Skeletal muscle tissue (tissue), 4 donors: ENCODE measurements around the gene LTA4H. TPM values are rescaled to one million over a fixed set of nuclear protein-coding genes. Genes with fewer than 3 reads are reported as not detected.

Experiments
- H3K27ac ChIP-seq: one replicate; pipeline ENCODE4 v1.7.0; 2013; ENCODE audit warnings: mild to moderate bottlenecking, low read depth, low read length, inconsistent platforms
- H3K27me3 ChIP-seq, 3 donors: one replicate each; pipeline ENCODE4 v1.7.0; 2013; ENCODE audit warnings: low read length in 3 of 3; ENCODE audit not compliant: control insufficient read depth in 3 of 3, insufficient read depth in 3 of 3
- H3K36me3 ChIP-seq, 3 donors: one replicate each; pipeline ENCODE4 v1.7.0; 2013; ENCODE audit warnings: low read length in 3 of 3; ENCODE audit not compliant: control insufficient read depth in 3 of 3, insufficient read depth in 3 of 3
- H3K4me1 ChIP-seq, 3 donors: one replicate each; pipeline ENCODE4 v1.7.0; 2013; ENCODE audit warnings: low read length in 3 of 3, mild to moderate bottlenecking in 3 of 3; ENCODE audit not compliant: control insufficient read depth in 3 of 3, insufficient read depth in 3 of 3
- H3K4me3 ChIP-seq, 3 donors: one replicate each; pipeline ENCODE4 v1.7.0; 2013; ENCODE audit warnings: low read length in 3 of 3
- H3K9ac ChIP-seq, 3 donors: one replicate each; pipeline ENCODE4 v1.7.0; 2013; ENCODE audit warnings: low read length in 3 of 3, mild to moderate bottlenecking in 3 of 3, moderate library complexity in 2 of 3, low read depth in 1 of 3
- H3K9me3 ChIP-seq, 3 donors: one replicate each; pipeline ENCODE4 v1.7.0; 2013; ENCODE audit warnings: low read length in 3 of 3; ENCODE audit not compliant: control insufficient read depth in 3 of 3
- total RNA-seq: library from RNA; depleted of rRNA; stranded (reverse); fragments of >200 nt; gene quantifications from one replicate; pipeline ENCODE4 v1.2.3, GENCODE V29; 2014
- donor health status: Osteomylitis.

The LTA4H gene
- total RNA-seq, 1 donor from 2014 or later = 55.8 TPM

DNA sequence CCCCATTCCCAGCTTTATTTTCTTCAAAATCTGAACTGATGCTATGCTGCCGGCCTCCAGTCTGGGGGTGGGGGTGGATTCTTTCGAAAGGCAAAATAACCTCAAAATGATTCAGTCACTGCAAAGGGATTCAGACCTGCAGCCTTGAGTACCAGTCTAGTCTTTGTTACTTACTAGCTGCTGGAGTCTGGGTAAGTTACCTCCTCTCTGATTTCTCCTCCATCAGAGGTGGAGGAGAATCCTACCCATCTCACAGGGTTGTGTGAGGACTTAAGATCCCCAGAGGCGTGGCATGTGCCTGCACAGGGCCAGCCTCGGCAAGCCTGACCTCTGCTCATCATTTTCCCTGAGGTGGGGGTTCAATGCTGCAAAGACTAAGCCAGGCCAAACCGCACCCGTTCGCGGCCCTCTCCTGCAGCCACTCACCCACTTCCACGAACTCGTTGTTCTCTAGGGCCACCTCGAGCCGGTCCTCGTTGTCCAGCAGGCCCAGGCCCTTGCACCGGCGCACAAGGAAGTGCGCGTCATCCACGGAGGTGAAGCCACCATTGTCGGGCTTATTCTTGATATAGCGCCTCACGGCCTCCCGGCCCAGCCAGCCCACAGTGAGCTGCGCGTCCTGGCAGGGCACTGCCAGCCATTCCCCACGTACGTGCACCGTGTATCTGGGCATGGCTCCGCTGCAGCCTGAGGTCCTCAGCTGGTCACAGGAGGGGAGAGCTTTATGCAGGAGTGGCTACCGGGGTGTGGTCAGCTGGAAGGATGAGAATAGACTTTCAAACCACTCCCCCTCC is 40.0 kb downstream of the LTA4H start:
- Histone ChIP-seq H3K36me3 (peaks cover 0 to 4% (median 0%) of the 10 kb centered on the region in 3 donors), H3K27me3 (no peaks in the 10 kb centered on the region), H3K9ac (no peak overlapping the region), H3K4me1 (no peaks in the 10 kb centered on the region), H3K27ac (no peak overlapping the region), H3K9me3 (no peaks in the 10 kb centered on the region), H3K4me3 (no peak overlapping the region)

DNA sequence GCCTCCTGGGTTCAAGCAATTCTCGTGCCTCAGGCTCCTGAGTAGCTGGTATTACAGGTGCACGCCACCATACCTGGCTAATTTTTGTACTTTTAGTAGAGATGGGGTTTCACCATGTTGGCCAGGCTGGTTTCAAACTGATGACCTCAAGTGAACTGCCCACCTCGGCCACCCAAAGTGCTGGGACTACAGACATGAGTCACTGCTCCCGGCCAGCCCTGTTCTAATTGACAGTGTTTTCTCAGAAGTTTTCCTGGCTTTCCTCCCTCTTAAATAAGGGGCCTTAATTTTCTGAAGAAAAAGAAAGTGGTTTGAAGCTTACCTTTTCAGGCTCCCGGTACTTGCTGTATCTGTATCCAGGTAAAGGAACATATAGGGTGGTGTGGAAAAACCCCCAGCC is 40.9 kb downstream of the LTA4H start:
- no peak overlapping the region for H3K4me3 ChIP-seq
- no peaks in the 10 kb centered on the region for H3K27me3 ChIP-seq
- H3K36me3 ChIP-seq = peaks cover 0 to 1% (median 0%) of the 10 kb centered on the region in 3 donors
- no peak overlapping the region for H3K9ac ChIP-seq
- H3K9me3 ChIP-seq = no peaks in the 10 kb centered on the region
- no peaks in the 10 kb centered on the region for H3K4me1 ChIP-seq
- no peak overlapping the region for H3K27ac ChIP-seq

DNA sequence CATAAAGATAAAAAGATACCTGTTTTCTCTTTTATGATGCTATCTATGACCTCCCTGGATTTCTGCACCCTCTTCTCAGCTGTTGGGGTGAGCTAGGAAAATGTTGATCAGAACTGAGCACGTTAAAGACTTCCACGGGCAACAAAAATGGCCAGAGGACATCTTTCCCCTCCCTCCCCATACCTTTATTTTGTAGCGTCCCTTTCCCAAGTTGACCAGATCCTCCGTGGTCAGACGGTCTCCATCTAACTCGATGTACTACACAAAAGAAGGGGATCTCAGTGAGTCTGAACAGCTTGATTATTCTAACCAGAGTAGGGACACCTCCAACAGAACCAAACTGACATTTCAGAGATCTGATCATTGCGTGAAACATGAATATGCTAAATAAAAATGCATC is 41.5 kb downstream of the LTA4H start:
- Histone ChIP-seq H3K4me3 (no peak overlapping the region), H3K9ac (no peak overlapping the region), H3K9me3 (no peaks in the 10 kb centered on the region), H3K27ac (no peak overlapping the region), H3K4me1 (no peaks in the 10 kb centered on the region), H3K27me3 (no peaks in the 10 kb centered on the region), H3K36me3 (no peaks in the 10 kb centered on the region)

DNA sequence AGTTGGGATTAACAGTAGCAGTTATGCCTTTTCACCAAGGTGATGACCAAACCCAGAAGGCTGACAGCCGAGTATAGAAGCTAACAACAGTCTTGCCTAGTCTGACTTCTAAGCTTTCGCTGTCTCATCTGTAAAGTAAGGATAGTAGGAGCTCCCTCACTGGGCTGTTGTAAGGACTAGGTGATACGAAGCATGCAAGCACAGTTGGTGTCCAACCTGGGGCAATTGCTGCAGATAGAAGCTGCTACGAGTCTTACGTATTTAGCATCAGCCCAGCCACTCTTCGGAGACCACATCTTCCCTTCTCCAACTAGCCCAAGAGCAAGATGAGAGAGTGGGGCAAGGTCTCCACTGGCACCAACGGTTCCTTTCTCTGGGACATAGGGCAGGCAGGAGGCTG is 45.3 kb downstream of the LTA4H start:
- no peaks in the 10 kb centered on the region for H3K4me1 ChIP-seq
- no peak overlapping the region for H3K9ac ChIP-seq
- H3K4me3 ChIP-seq = no peak overlapping the region
- no peak overlapping the region for H3K27ac ChIP-seq
- no peaks in the 10 kb centered on the region for H3K9me3 ChIP-seq
- H3K36me3 ChIP-seq = no peaks in the 10 kb centered on the region
- H3K27me3 ChIP-seq = no peaks in the 10 kb centered on the region

DNA sequence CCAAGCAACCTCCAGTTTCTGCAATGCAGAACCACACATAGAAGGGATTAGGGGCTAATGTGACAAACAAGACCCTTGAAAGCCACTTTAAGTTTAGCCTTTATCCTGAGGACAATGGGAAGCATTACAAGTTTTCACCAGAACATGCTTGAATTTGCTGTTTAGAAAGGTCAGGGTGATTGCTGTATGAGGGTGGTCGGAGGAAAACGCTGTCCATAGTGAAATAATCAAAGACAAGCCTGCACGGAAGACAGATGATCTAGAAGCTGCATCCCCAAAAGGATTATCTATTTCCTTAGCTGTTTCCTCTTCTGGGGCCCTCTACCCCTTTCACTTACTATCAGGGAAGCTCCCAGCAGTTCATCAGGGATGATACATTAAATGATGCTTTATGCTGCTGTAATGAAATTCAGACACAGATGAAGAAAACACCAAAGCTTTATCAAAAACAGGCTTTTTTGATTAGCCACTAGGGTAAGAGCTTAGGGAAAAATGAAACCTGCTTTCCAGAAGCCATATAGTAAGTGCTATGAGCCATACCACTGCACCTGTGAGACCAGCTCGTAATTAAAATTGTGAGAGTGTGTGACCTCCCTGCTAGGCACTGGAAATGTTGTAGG is 45.8 kb downstream of the LTA4H start:
- no peaks in the 10 kb centered on the region for H3K36me3 ChIP-seq
- H3K9me3 ChIP-seq = no peaks in the 10 kb centered on the region
- no peaks in the 10 kb centered on the region for H3K4me1 ChIP-seq
- no peaks in the 10 kb centered on the region for H3K27me3 ChIP-seq
- H3K9ac ChIP-seq = no peak overlapping the region
- no peak overlapping the region for H3K27ac ChIP-seq
- H3K4me3 ChIP-seq = no peak overlapping the region

DNA sequence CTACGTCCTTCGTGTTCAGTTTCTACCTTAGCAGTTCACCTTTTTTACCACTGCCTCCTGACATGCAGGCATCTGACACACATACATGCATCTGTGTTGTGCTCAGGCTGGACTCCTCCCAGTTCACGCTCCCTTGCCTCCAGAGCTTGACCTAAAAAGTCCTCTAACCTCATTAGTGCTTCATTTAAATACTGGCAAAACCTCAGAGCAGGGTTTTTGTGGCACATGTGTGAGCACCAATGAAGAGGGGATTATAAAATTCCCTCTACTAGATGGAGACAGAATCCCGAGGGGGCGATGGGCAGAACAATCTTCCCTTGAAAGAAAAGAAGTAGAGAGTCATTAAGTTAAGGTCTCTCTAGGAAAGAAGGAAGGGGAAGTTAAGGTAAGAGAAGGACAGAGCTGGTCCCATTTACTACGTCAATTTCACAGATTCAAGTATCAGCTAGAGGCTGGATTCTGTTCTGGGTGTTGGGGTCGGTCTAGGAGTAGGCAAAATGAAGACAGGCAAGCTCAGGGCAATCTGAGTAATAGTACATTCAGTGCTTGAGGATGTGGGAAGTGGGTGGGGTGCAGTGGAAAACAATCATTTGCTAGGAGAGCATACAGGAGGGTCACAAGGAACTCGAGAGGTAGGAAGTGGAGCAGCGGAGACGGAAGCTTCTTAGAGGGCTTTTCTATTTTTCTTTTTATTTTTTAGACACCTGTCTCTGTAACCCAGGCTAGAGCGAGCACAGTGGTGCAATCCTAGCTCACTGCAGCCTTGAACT is 46.7 kb downstream of the LTA4H start:
- H3K9ac ChIP-seq = no peak overlapping the region
- no peaks in the 10 kb centered on the region for H3K9me3 ChIP-seq
- H3K4me3 ChIP-seq = no peak overlapping the region
- H3K27me3 ChIP-seq = no peaks in the 10 kb centered on the region
- H3K27ac ChIP-seq = no peak overlapping the region
- no peaks in the 10 kb centered on the region for H3K36me3 ChIP-seq
- no peaks in the 10 kb centered on the region for H3K4me1 ChIP-seq

DNA sequence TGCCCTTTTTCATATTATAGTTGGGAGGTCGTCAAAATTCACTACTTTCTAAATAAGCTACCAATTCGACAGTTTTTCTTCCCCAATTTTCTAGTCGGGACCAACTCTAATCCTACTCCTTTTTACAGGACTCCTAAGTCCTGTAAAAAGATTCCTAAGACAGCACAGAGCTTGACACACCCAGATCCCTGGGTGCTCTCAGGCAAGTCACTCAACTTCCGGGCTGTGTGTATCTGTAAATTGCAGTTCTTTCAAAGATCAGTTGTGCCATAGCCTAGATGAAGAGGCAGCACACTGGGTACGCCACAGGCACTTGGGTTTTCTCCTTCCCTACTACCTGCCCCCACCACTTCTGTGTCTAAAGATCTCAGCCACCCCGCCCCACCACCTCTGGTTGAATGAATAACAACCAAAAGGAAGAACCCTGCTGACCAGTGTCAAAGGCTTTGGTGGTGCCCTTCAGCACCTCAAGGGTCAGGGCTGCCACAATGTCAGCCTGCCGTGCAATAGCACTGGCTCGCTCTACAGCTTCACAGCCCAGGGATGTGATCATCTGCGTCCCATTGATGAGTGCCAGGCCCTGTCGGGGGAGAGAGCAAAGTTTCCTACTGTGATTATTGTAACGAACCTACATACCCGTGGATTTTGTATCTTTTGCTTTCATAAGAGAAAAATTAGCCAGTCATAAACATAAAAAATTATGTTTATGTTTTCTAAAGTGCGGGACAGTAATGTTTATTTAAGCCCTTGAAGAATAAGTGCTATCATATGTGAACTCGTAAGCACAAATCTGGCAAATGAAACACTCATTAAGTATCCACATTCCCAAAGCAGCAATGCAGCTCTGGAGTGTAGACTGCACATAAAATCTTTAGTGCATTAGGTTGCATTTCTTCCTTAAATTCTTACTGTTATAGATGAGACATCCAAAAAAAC is 48.5 kb downstream of the LTA4H start:
- Histone ChIP-seq H3K9ac (no peak overlapping the region), H3K4me1 (no peaks in the 10 kb centered on the region), H3K4me3 (no peak overlapping the region), H3K36me3 (no peaks in the 10 kb centered on the region), H3K27ac (no peak overlapping the region), H3K9me3 (no peaks in the 10 kb centered on the region), H3K27me3 (no peaks in the 10 kb centered on the region)

DNA sequence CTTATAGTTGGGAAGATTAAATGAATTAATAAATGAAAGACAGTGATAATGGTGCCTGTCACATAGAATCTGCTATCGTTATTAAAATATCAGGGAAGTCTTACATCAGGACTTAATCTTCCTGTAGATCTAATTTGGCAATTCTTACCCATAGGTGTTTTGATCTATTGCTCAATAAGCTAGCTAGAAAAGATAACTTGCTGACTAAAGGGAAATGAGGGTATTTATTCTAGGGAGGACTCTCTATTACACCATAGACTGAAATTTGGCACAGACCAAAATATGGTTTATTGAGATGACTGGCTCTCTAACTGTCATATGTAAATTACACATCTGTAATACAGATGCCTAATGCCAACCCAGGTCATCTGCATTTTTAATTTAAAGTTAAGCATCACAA is 50.7 kb downstream of the LTA4H start:
- Histone ChIP-seq H3K4me1 (no peaks in the 10 kb centered on the region), H3K27ac (no peak overlapping the region), H3K27me3 (no peaks in the 10 kb centered on the region), H3K9me3 (no peaks in the 10 kb centered on the region), H3K4me3 (no peak overlapping the region), H3K36me3 (no peaks in the 10 kb centered on the region), H3K9ac (no peak overlapping the region)

DNA sequence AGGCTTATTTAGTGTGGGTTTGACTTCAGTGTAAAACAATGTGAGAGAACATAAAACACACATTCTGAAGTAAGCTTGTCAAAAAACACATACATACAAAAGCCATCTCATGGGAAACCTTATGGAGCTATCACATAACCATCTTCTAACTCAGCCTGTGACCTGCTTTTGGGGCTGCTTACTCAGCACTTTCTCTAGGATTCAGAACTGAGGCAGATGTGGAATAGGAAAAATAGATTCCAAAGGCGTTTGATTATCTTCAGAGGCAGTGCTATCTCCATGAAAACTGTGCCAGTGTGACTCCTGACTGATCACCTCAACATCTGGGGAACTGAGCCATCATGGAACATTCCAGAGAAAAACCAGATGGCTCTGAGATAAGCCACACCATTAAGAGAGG is 52.8 kb downstream of the LTA4H start:
- Histone ChIP-seq H3K27ac (no peak overlapping the region), H3K36me3 (no peaks in the 10 kb centered on the region), H3K4me3 (no peak overlapping the region)

More for the DNA sequence above, 52.8 kb downstream of the LTA4H start:
- Histone ChIP-seq H3K9ac (no peak overlapping the region), H3K27me3 (no peaks in the 10 kb centered on the region), H3K4me1 (no peaks in the 10 kb centered on the region), H3K9me3 (no peaks in the 10 kb centered on the region)
